DND-41 (cell line): Measurements from ENCODE around the gene ST3GAL4.

Experiments used
- ATAC-seq: fragments of 200-7000 bp; cut with Tn5 transposase; 3 replicates; pipeline ENCODE4 v1.9.1; 2021; ENCODE audit warnings: low read depth; ENCODE audit not compliant: insufficient read depth
- DNase-seq: peaks from one replicate; pipeline ENCODE4 v3.0.0-alpha.2; 2020
- H2AFZ ChIP-seq: 2 replicates; pipeline ENCODE4 v1.6.0; 2012; ENCODE audit warnings: low read depth, low read length
- H3K27ac ChIP-seq: 2 replicates; pipeline ENCODE4 v1.5.1; 2012; ENCODE audit warnings: low read length, inconsistent platforms
- H3K27me3 ChIP-seq: fragments of 200-600 bp; sonication (generic); 2 replicates; pipeline ENCODE4 v1.6.0; 2012; ENCODE audit warnings: low read length, mild to moderate bottlenecking, inconsistent platforms; ENCODE audit not compliant: insufficient read depth, poor library complexity
- H3K36me3 ChIP-seq: 2 replicates; pipeline ENCODE4 v1.5.1; 2012; ENCODE audit warnings: low read length, inconsistent platforms; ENCODE audit not compliant: insufficient read depth
- H3K4me1 ChIP-seq: 2 replicates; pipeline ENCODE4 v1.5.1; 2012; ENCODE audit warnings: mild to moderate bottlenecking, low read length; ENCODE audit not compliant: insufficient read depth
- H3K4me2 ChIP-seq: 2 replicates; pipeline ENCODE4 v1.6.0; 2012; ENCODE audit warnings: mild to moderate bottlenecking, moderate library complexity, low read length, inconsistent platforms; ENCODE audit not compliant: insufficient read depth
- H3K4me3 ChIP-seq, 2 experiments: fragments of 200-600 bp in 1 of 2; shearing (Covaris generic) in 1 of 2; 2 replicates each; pipeline ENCODE4 v1.5.1; 2012 to 2016; ENCODE audit warnings: inconsistent platforms in 2 of 2, low read length in 2 of 2, mild to moderate bottlenecking in 2 of 2, low read depth in 1 of 2, moderate library complexity in 1 of 2
- H3K79me2 ChIP-seq: 2 replicates; pipeline ENCODE4 v1.6.0; 2012; ENCODE audit warnings: low read length, inconsistent platforms; ENCODE audit not compliant: insufficient read depth
- H3K9ac ChIP-seq: 2 replicates; pipeline ENCODE4 v1.6.0; 2012; ENCODE audit warnings: low read depth, mild to moderate bottlenecking, inconsistent platforms, low read length, moderate library complexity
- H3K9me3 ChIP-seq: 2 replicates; pipeline ENCODE4 v1.5.1; 2012; ENCODE audit warnings: low read length, moderate library complexity, mild to moderate bottlenecking, inconsistent platforms; ENCODE audit not compliant: insufficient read depth, severe bottlenecking
- H4K20me1 ChIP-seq: 2 replicates; pipeline ENCODE4 v1.6.0; 2012; ENCODE audit warnings: low read length; ENCODE audit not compliant: insufficient read depth
- EZH2 ChIP-seq: IDR thresholded peaks from 3 replicates; pipeline ENCODE4 v1.6.1; 2012; ENCODE audit warnings: borderline replicate concordance, low read depth, mild to moderate bottlenecking, moderate library complexity, low read length, inconsistent platforms; ENCODE audit not compliant: severe bottlenecking
- TF ChIP-seq, protein P1 (sequence below): IDR thresholded peaks from 2 replicates; pipeline ENCODE4 v1.5.1; 2012; ENCODE audit warnings: borderline replicate concordance, low read length, moderate library complexity, mild to moderate bottlenecking; ENCODE audit not compliant: poor library complexity, severe bottlenecking; ENCODE audit errors: extremely low read depth

ST3GAL4 gene

DNA sequence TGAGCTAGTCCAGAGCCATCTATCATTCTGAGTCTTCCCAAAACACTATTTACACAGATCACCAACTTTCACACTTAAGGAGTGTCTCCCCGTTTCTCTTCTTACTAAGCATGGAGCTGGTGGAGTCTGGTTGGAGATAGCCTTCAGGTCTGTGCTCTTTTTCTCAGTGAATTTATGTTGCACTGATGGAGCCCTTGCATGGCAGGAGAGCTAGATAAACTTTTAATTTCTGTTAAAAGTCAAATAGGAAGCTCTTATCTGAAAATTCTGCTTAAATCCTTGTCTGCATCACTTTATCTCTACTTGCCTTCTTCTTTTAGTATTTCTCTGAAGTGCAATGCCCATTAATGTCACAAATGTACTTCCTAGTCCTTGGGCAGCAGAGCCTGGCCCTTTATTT is 63.4 kb downstream of the ST3GAL4 start:
- no peak overlapping the region for H2AFZ ChIP-seq
- no peaks in the 10 kb centered on the region for H3K9me3 ChIP-seq
- no peaks in the 10 kb centered on the region for H3K79me2 ChIP-seq
- H3K36me3 ChIP-seq: peaks cover 18% of the 10 kb centered on the region
- no peak overlapping the region for H3K4me3 ChIP-seq
- TF ChIP-seq EZH2: no peak
- TF ChIP-seq, protein P1, sequence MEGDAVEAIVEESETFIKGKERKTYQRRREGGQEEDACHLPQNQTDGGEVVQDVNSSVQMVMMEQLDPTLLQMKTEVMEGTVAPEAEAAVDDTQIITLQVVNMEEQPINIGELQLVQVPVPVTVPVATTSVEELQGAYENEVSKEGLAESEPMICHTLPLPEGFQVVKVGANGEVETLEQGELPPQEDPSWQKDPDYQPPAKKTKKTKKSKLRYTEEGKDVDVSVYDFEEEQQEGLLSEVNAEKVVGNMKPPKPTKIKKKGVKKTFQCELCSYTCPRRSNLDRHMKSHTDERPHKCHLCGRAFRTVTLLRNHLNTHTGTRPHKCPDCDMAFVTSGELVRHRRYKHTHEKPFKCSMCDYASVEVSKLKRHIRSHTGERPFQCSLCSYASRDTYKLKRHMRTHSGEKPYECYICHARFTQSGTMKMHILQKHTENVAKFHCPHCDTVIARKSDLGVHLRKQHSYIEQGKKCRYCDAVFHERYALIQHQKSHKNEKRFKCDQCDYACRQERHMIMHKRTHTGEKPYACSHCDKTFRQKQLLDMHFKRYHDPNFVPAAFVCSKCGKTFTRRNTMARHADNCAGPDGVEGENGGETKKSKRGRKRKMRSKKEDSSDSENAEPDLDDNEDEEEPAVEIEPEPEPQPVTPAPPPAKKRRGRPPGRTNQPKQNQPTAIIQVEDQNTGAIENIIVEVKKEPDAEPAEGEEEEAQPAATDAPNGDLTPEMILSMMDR: no peak
- no peak overlapping the region for H3K4me2 ChIP-seq
- H3K4me1 ChIP-seq: no peaks in the 10 kb centered on the region
- H4K20me1 ChIP-seq: no peaks in the 10 kb centered on the region
- ATAC-seq (no peak), DNase-seq (no peak)
- H3K27me3 ChIP-seq: no peaks in the 10 kb centered on the region
- no peak overlapping the region for H3K9ac ChIP-seq
- H3K27ac ChIP-seq: no peak overlapping the region

DNA sequence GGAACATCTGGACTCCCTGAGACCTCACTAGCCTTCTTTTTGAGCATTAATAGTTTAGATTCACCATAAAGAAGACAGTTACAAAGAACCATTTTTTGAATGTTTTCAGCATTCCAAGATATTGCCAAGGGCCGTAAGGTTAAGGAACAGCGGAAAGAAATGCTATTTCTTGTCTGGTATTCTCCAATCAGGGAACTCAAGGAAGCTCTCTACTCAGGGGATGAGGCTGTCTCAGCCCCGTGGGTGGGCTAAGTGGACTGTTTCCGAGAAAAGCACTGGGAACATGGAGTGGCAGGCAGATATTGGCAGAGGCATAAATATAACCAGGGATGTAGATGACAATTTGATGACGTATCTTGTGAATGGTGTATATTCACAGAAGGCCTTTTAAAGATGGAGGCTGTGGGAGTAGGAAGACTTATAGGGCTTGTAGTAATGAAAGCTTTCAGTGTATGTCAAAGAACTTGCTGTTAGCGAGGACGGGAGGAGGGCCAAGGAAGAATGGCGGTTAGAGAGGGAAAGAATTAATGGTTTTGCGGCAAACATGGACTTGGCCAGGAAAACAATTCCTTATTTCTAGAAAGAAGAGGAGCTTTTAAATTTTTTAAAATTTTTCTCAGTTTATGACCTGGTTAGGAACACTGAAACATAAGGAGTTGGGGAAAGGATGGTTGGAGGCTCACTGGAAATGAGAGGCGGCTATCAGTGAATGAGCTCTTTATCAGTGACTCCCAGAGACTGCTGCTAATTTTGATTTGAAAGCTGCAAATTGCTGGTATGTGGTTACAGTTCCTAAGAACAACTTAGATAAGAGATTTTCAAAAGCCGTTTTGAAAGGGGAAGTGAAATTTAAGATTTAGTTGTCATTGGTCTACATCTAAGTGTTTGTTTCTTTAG is 64.6 kb downstream of the ST3GAL4 start:
- no peak for DNase-seq
- no peak overlapping the region for H3K27ac ChIP-seq
- no peak overlapping the region for H3K9ac ChIP-seq
- TF ChIP-seq EZH2: no peak
- TF ChIP-seq, protein P1: no peak
- H3K36me3 ChIP-seq: peaks cover 8% of the 10 kb centered on the region; the same call in 1 of the 2 replicates
- no peak overlapping the region for H3K4me3 ChIP-seq
- no peaks in the 10 kb centered on the region for H3K79me2 ChIP-seq
- ATAC-seq: no peak
- no peaks in the 10 kb centered on the region for H3K27me3 ChIP-seq
- H3K4me2 ChIP-seq: no peak overlapping the region
- no peaks in the 10 kb centered on the region for H3K9me3 ChIP-seq
- H4K20me1 ChIP-seq: no peaks in the 10 kb centered on the region
- no peak overlapping the region for H2AFZ ChIP-seq
- H3K4me1 ChIP-seq: no peaks in the 10 kb centered on the region

DNA sequence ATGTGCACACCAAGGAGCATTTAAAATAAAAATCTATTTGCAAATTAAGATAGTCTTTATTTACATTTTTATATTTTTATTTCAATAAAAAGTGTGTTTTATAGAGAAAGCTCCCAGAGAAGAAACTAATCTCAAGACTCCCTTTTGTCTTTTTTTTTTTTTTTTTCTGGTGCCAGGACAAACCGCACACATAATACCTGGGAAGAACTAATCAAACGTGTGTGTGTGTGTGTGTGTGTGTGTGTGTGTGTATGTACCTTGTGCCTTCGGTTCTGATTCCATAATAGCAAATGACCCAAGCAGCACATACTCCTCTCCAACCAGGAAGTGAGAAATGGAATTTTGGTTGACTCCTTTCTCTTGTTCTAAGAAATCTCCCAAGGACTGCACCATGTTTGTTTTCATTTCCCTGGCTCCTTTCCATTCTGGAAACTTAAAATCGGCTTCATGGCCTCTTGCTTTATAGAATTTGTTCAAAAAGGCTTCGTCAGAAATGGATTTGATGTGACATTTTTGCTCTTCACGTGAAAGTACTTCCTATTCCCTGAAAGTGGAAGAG is 65.3 kb downstream of the ST3GAL4 start:
- no peak for TF ChIP-seq EZH2
- TF ChIP-seq, protein P1: no peak
- no peak overlapping the region for H3K4me3 ChIP-seq
- no peaks in the 10 kb centered on the region for H3K9me3 ChIP-seq
- H3K36me3 ChIP-seq: 0 out of 2 replicates have a peak, but pooled peaks cover under 1% of the 10 kb centered on the region
- no peaks in the 10 kb centered on the region for H3K79me2 ChIP-seq
- ATAC-seq (no peak), DNase-seq (no peak)
- H3K27me3 ChIP-seq: no peaks in the 10 kb centered on the region
- H4K20me1 ChIP-seq: no peaks in the 10 kb centered on the region
- no peak overlapping the region for H3K4me2 ChIP-seq
- no peak overlapping the region for H3K27ac ChIP-seq
- H2AFZ ChIP-seq: no peak overlapping the region
- H3K9ac ChIP-seq: no peak overlapping the region
- no peaks in the 10 kb centered on the region for H3K4me1 ChIP-seq
